Tibial artery (tissue), 4 donors: Measurements from ENCODE around the gene ITGAV.

Experiments used
- DNase-seq, 2 donors: peaks; one replicate each; pipeline ENCODE4 v3.0.0-alpha.2; 2019
- H3K27ac ChIP-seq, 2 donors: fragments of 200-600 bp; sonication (generic) in 1 of 2; 1 replicate in 1 of 2; 2 replicates in 1 of 2; pipeline ENCODE4 v1.5.1; 2018 to 2019; ENCODE audit warnings: mild to moderate bottlenecking in 1 of 2
- H3K27me3 ChIP-seq, 2 donors: fragments of 200-600 bp; sonication (generic) in 1 of 2; one replicate each; pipeline versions ENCODE4 v1.5.1 to v1.6.0; 2016 to 2019
- H3K36me3 ChIP-seq, 3 donors: fragments of 200-600 bp; sonication (generic) in 2 of 3; one replicate each; pipeline ENCODE4 v1.5.1; 2016 to 2019; ENCODE audit warnings: mild to moderate bottlenecking in 2 of 3
- H3K4me1 ChIP-seq, 4 donors: fragments of 200-600 bp; sonication (generic) in 2 of 4; 1 replicate in 3 of 4; 2 replicates in 1 of 4; pipeline ENCODE4 v1.5.1; 2016 to 2019
- H3K4me3 ChIP-seq, 2 donors: fragments of 200-600 bp; sonication (generic) in 1 of 2; 1 replicate in 1 of 2; 2 replicates in 1 of 2; pipeline ENCODE4 v1.5.1; 2018 to 2019; ENCODE audit warnings: mild to moderate bottlenecking in 2 of 2
- H3K9me3 ChIP-seq, 3 donors: fragments of 200-600 bp; sonication (generic) in 1 of 3; one replicate each; pipeline ENCODE4 v1.5.1; 2016 to 2019
- CTCF ChIP-seq, 2 experiments: fragments of 200-600 bp in 1 of 2; fragments of 450-650 bp in 1 of 2; IDR thresholded peaks; one replicate each; pipeline ENCODE4 v1.5.1; 2017 to 2019; ENCODE audit warnings: antibody characterized with exemption in 2 of 2, mild to moderate bottlenecking in 1 of 2, moderate library complexity in 1 of 2
- intact Hi-C: fragments of 100-400 bp; cut with DNase I; formaldehyde crosslinking; loops from one replicate; pipeline ENCODE4 v1.15.0; 2023; ENCODE audit warnings: low total_unique reads

Gene ITGAV

DNA sequence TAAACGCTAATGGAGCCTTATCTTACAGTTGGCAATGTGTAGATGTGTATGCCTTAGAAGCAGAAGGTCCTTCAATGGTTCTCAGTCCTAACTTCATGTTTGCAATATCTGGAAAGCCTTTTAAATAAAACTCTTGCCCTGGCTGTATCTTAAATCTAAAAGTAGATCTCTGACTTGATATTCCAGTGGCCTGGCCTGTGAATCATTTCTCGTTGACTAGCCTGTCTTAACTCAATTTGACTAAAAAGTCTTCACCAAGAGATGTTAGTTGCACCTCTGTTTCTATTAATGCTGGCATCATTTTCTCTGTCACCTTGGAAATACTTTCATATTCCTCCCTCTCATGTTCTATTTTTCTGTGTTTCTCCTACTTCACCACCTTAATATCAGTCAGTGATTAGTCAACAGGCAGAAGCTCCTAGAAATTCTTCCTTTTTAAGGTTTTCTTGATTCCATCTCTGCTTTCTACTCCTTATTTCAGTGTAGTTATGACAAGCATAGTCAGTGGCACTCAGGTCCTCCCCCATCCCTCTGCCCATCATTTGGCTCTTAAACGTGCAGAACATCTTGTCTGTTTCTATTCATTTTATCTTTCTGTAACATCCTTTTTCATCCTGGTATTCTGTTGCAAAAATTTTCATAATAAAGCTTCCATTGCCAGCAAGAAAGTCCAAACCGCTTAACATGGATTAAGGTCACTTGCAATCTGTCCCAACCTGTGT lies 4.3 kb downstream of the ITGAV start:
- Histone ChIP-seq H3K9me3 (no peaks in the 10 kb centered on the region), H3K4me3 (no peak overlapping the region), H3K27me3 (no peaks in the 10 kb centered on the region), H3K27ac (peak overlapping the region in 1 of 2 donors; percentile 9), H3K36me3 (no peaks in the 10 kb centered on the region), H3K4me1 (peaks cover 0 to 62% (median 24%) of the 10 kb centered on the region in 4 donors)
- no peak for DNase-seq
- intact Hi-C loops = loop anchor here (5.0 kb wide), 1 partner anchor 107 kb away; the partner anchor contains the start of gene ZC3H15
- no peak for TF ChIP-seq CTCF (IDR thresholded peaks at IDR 0.05)

- Histone ChIP-seq H3K36me3 (no peaks in the 10 kb centered on the region), H3K27me3 (no peaks in the 10 kb centered on the region), H3K4me1 (peaks cover 0 to 60% (median 24%) of the 10 kb centered on the region in 4 donors), H3K27ac (no peak overlapping the region), H3K4me3 (no peak overlapping the region), H3K9me3 (no peaks in the 10 kb centered on the region)
- intact Hi-C loops = no loop called here
- peak in 1 of 2 donors; percentile 22 for DNase-seq
- no peak for TF ChIP-seq CTCF (IDR thresholded peaks at IDR 0.05)
Measured at GRCh38 chr2:186595219-186595618, 5.4 kb downstream of the ITGAV start.

DNA sequence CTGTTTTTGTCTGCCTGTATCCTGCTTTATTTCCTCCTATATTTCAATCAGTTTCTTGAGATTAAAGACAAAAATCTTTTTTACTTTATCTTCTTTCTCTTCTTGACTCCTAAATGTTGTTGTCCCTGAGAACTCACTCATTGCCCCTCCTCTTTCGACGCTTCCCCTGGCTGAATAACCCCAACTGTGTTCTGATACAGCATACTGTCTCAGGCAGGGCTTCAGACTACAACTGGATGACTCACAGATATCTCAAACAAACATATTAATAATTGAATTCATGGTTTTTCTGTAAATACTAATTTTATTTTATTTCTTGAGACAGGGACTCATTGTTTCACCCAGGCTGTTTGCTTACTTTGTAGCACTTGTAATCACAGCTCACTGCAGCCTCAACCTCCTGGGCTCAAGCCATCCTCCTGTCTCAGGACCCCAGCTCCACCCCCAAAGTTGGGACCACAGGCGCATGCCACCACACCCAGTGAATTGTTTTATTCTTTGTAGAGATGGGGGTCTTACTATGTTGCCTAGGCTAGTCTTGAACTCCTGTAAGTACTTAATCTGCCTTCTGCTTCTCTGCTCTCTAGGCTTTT lies 9.4 kb downstream of the ITGAV start:
- no peak for DNase-seq
- no peak for TF ChIP-seq CTCF (IDR thresholded peaks at IDR 0.05)
- intact Hi-C loops = no loop called here

GRCh38 chr2:186603286-186603685 lies 13.4 kb downstream of the ITGAV start:
- Histone ChIP-seq H3K4me3 (no peak overlapping the region), H3K36me3 (peaks cover 7 to 13% (median 9%) of the 10 kb centered on the region in 3 donors), H3K9me3 (no peaks in the 10 kb centered on the region), H3K27ac (no peak overlapping the region), H3K4me1 (peaks cover 0 to 35% (median 2%) of the 10 kb centered on the region in 4 donors), H3K27me3 (no peaks in the 10 kb centered on the region)
- no peak for DNase-seq
- intact Hi-C loops = no loop called here
- no peak for TF ChIP-seq CTCF (IDR thresholded peaks at IDR 0.05)

More for the DNA sequence above, 9.4 kb downstream of the ITGAV start:
- H3K4me3 ChIP-seq = no peak overlapping the region
- H3K4me1 ChIP-seq = peaks cover 0 to 37% (median 11%) of the 10 kb centered on the region in 4 donors
- no peaks in the 10 kb centered on the region for H3K27me3 ChIP-seq
- H3K9me3 ChIP-seq = no peaks in the 10 kb centered on the region
- H3K36me3 ChIP-seq = peaks cover 7 to 13% (median 9%) of the 10 kb centered on the region in 3 donors
- no peak overlapping the region for H3K27ac ChIP-seq

DNA sequence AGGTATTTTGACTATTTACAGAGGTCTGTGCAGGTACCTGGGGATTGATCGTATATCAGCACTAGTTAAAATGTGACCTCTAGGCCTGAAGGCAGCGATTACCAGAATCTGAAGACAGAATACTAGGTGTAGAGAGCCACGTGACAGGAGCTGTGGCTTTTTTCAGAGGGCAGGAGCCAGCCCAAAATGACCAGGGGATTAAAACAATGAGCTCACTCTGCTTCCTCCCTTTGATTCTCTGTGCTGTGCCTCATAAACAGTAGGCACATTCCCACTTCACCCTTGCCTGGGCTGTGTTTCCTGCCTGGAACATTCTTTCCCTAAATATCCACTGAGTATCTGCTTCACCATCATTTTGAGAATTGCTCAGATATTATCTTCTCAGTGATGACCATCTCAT lies 15.2 kb downstream of the ITGAV start:
- intact Hi-C loops = no loop called here
- no peak overlapping the region for H3K27ac ChIP-seq
- H3K4me1 ChIP-seq = peaks cover 0 to 39% (median 5%) of the 10 kb centered on the region in 4 donors

More for the DNA sequence above, 15.2 kb downstream of the ITGAV start:
- no peak for DNase-seq
- H3K36me3 ChIP-seq = peaks cover 7 to 13% (median 9%) of the 10 kb centered on the region in 3 donors
- no peak for TF ChIP-seq CTCF (IDR thresholded peaks at IDR 0.05)
- no peak overlapping the region for H3K4me3 ChIP-seq
- H3K9me3 ChIP-seq = no peaks in the 10 kb centered on the region
- H3K27me3 ChIP-seq = no peaks in the 10 kb centered on the region
